ENCODE data around the gene SP140L.

- TF ChIP-seq POLR2A (IDR thresholded peaks at IDR 0.05) = no peak
- no peak for TF ChIP-seq CTCF (IDR thresholded peaks at IDR 0.05)
These were observed 83.3 kb downstream of the SP140L start for GRCh38 chr2:230410263-230410662.
